Panc1 (cell line): ENCODE results near the gene REXO5. TPM values are rescaled to one million over a fixed set of nuclear protein-coding genes. Genes with fewer than 3 reads are reported as not detected.

Source experiments
- ATAC-seq: fragments of 200-7000 bp; cut with Tn5 transposase; 2 replicates; pipeline ENCODE4 v1.9.1; 2020; ENCODE audit warnings: mild to moderate bottlenecking, moderate library complexity
- BruUV-seq: library from RNA; stranded (reverse); fragments of 400-500 nt; replicated peaks from 2 replicates; lab custom pipeline; 2021; lab: Mats Ljungman, UMichigan
- CTCF ChIA-PET: fragments of 300-600 bp; sonication (Branson Sonifier 250); formaldehyde crosslinking; loops from one replicate; lab custom pipeline; 2022; ENCODE audit warnings: antibody characterized with exemption; lab: Charles Lee
- POLR2A ChIA-PET: fragments of 300-600 bp; sonication (Branson Sonifier 250); formaldehyde crosslinking; loops from one replicate; lab custom pipeline; 2022; ENCODE audit warnings: antibody characterized with exemption; lab: Charles Lee
- DNase-seq: peaks from one replicate; pipeline ENCODE4 v3.0.0-alpha.2; 2010; ENCODE audit warnings: low read depth, low spot score
- H3K27ac ChIP-seq: 2 replicates; pipeline ENCODE4 v1.5.1; 2011; ENCODE audit warnings: mild to moderate bottlenecking, low read length, inconsistent platforms
- H3K27me3 ChIP-seq: fragments of 200-500 bp; sonication (Bioruptor generic); 2 replicates; pipeline ENCODE4 v1.6.0; 2014; ENCODE audit warnings: low read length, inconsistent platforms; ENCODE audit not compliant: control insufficient read depth, insufficient read depth
- H3K36me3 ChIP-seq: fragments of 200-500 bp; sonication (Bioruptor generic); 2 replicates; pipeline ENCODE4 v1.5.1; 2014; ENCODE audit warnings: inconsistent platforms, mild to moderate bottlenecking, low read length, moderate library complexity; ENCODE audit not compliant: control insufficient read depth, insufficient read depth
- H3K4me1 ChIP-seq: 2 replicates; pipeline ENCODE4 v1.5.1; 2011; ENCODE audit warnings: inconsistent platforms, mild to moderate bottlenecking, low read length, moderate library complexity; ENCODE audit not compliant: control insufficient read depth, insufficient read depth
- H3K4me3 ChIP-seq, 2 experiments: 2 replicates each; pipeline ENCODE4 v1.5.1; 2011 to 2012; ENCODE audit warnings: low read depth in 2 of 2, low read length in 2 of 2, mild to moderate bottlenecking in 2 of 2, inconsistent platforms in 1 of 2, moderate library complexity in 1 of 2
- H3K9me3 ChIP-seq: fragments of 200-500 bp; sonication (Bioruptor generic); 2 replicates; pipeline ENCODE4 v1.5.1; 2014; ENCODE audit warnings: low read depth, mild to moderate bottlenecking, inconsistent platforms, low read length, moderate library complexity; ENCODE audit not compliant: control insufficient read depth, insufficient read depth
- POLR2AphosphoS5 ChIP-seq: IDR thresholded peaks from 2 replicates; pipeline ENCODE4 v1.6.1; 2012; ENCODE audit warnings: mild to moderate bottlenecking, low read depth, low read length, moderate library complexity
- SIN3A ChIP-seq: IDR thresholded peaks from 2 replicates; pipeline ENCODE4 v1.6.1; 2012; ENCODE audit warnings: low read depth, mild to moderate bottlenecking, low read length, moderate library complexity, borderline replicate concordance; ENCODE audit not compliant: insufficient read depth
- TCF7L2 ChIP-seq: IDR thresholded peaks from 2 replicates; pipeline ENCODE4 v1.6.1; 2011; ENCODE audit warnings: mild to moderate bottlenecking, low read depth, low read length, inconsistent platforms
- in situ Hi-C: cut with HindIII; loops from 2 replicates; pipeline ENCODE4 v1.10.0; 2016; ENCODE audit warnings: low sequenced_read_pairs, low pct_unique_long_range_greater_than_20kb
- intact Hi-C: fragments of 100-400 bp; cut with micrococcal nuclease; formaldehyde crosslinking; loops from one replicate; pipeline ENCODE4 v1.10.0; 2022; ENCODE audit not compliant: unreplicated experiment
- total RNA-seq: library from RNA; stranded (reverse); gene quantifications from one replicate; pipeline ENCODE4 v1.2.1, GENCODE V29; 2021; ENCODE audit not compliant: unreplicated experiment
- TF ChIP-seq, protein P1 (sequence below): fragments of 450-650 bp; IDR thresholded peaks from 2 replicates; pipeline ENCODE4 v1.5.1; 2017; ENCODE audit warnings: mild to moderate bottlenecking
- TF ChIP-seq, protein P2 (sequence below), 2 experiments: IDR thresholded peaks; 2 replicates each; pipeline ENCODE4 v1.6.1; 2011 to 2012; ENCODE audit warnings: low read depth in 2 of 2, control low read depth in 1 of 2, low read length in 1 of 2, mild to moderate bottlenecking in 1 of 2, moderate library complexity in 1 of 2; ENCODE audit not compliant: insufficient read depth in 1 of 2

REXO5 gene
- total RNA-seq, 1 experiment from 2014 or later: 13.6 TPM

- BruUV-seq: no TSS peak
- no peaks in the 10 kb centered on the region for H3K27me3 ChIP-seq
- peaks cover 22% of the 10 kb centered on the region for H3K4me1 ChIP-seq
- ATAC-seq (no peak), DNase-seq (no peak)
- no peaks in the 10 kb centered on the region for H3K9me3 ChIP-seq
- ChIA-PET CTCF (no interaction called here), POLR2A (no interaction called here)
- in situ Hi-C loops: loop anchor here (10.0 kb wide), 1 partner anchor 147 kb away; no protein-coding TSS in a partner anchor
- TF ChIP-seq, protein P1, sequence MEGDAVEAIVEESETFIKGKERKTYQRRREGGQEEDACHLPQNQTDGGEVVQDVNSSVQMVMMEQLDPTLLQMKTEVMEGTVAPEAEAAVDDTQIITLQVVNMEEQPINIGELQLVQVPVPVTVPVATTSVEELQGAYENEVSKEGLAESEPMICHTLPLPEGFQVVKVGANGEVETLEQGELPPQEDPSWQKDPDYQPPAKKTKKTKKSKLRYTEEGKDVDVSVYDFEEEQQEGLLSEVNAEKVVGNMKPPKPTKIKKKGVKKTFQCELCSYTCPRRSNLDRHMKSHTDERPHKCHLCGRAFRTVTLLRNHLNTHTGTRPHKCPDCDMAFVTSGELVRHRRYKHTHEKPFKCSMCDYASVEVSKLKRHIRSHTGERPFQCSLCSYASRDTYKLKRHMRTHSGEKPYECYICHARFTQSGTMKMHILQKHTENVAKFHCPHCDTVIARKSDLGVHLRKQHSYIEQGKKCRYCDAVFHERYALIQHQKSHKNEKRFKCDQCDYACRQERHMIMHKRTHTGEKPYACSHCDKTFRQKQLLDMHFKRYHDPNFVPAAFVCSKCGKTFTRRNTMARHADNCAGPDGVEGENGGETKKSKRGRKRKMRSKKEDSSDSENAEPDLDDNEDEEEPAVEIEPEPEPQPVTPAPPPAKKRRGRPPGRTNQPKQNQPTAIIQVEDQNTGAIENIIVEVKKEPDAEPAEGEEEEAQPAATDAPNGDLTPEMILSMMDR: no peak
- TF ChIP-seq SIN3A (no peak), POLR2AphosphoS5 (no peak), TCF7L2 (no peak)
- TF ChIP-seq, protein P2, sequence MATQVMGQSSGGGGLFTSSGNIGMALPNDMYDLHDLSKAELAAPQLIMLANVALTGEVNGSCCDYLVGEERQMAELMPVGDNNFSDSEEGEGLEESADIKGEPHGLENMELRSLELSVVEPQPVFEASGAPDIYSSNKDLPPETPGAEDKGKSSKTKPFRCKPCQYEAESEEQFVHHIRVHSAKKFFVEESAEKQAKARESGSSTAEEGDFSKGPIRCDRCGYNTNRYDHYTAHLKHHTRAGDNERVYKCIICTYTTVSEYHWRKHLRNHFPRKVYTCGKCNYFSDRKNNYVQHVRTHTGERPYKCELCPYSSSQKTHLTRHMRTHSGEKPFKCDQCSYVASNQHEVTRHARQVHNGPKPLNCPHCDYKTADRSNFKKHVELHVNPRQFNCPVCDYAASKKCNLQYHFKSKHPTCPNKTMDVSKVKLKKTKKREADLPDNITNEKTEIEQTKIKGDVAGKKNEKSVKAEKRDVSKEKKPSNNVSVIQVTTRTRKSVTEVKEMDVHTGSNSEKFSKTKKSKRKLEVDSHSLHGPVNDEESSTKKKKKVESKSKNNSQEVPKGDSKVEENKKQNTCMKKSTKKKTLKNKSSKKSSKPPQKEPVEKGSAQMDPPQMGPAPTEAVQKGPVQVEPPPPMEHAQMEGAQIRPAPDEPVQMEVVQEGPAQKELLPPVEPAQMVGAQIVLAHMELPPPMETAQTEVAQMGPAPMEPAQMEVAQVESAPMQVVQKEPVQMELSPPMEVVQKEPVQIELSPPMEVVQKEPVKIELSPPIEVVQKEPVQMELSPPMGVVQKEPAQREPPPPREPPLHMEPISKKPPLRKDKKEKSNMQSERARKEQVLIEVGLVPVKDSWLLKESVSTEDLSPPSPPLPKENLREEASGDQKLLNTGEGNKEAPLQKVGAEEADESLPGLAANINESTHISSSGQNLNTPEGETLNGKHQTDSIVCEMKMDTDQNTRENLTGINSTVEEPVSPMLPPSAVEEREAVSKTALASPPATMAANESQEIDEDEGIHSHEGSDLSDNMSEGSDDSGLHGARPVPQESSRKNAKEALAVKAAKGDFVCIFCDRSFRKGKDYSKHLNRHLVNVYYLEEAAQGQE (IDR thresholded peaks at IDR 0.05; ENCODE audit: insufficient read depth in 1 of 2, low read depth in 2 of 2, low read length in 1 of 2): no peak
- intact Hi-C loops: no loop called here
- H3K36me3 ChIP-seq: peaks cover 5% of the 10 kb centered on the region
- H3K27ac ChIP-seq: no peak overlapping the region
- H3K4me3 ChIP-seq: no peak overlapping the region
Observed at GRCh38 chr16:20847550-20847949, 41.2 kb downstream of the REXO5 start.

- peak; percentile 72; the same call in 1 of the 2 replicates for ATAC-seq
- POLR2A ChIA-PET: no interaction called here
- no peak overlapping the region for H3K4me3 ChIP-seq
- no peaks in the 10 kb centered on the region for H3K27me3 ChIP-seq
- peak overlapping the region; percentile 45; the same call in 1 of the 2 replicates for H3K27ac ChIP-seq
- in situ Hi-C loops: loop anchor here (10.0 kb wide), 1 partner anchor 145 kb away; no protein-coding TSS in a partner anchor
- peaks cover 8% of the 10 kb centered on the region for H3K36me3 ChIP-seq
- TF ChIP-seq TCF7L2: no peak
- TF ChIP-seq, protein P1: peak; percentile 95
- peak; percentile 71 for DNase-seq
- CTCF ChIA-PET: interaction anchor here (0.5 to 1.9 kb wide), 3 partner anchors 234 to 423 kb away, joined by 6 to 10 read pairs (median 6); no protein-coding TSS in a partner anchor
- no peaks in the 10 kb centered on the region for H3K9me3 ChIP-seq
- H3K4me1 ChIP-seq: peaks cover 23% of the 10 kb centered on the region
- intact Hi-C loops: loop anchor here (2.0 kb wide), 1 partner anchor 235 kb away; no protein-coding TSS in a partner anchor
- no TSS peak for BruUV-seq
Observed at GRCh38 chr16:20849589-20850390, 43.5 kb downstream of the REXO5 start.
